ENCODE measurements around the gene TMEM175.

Gene TMEM175

DNA sequence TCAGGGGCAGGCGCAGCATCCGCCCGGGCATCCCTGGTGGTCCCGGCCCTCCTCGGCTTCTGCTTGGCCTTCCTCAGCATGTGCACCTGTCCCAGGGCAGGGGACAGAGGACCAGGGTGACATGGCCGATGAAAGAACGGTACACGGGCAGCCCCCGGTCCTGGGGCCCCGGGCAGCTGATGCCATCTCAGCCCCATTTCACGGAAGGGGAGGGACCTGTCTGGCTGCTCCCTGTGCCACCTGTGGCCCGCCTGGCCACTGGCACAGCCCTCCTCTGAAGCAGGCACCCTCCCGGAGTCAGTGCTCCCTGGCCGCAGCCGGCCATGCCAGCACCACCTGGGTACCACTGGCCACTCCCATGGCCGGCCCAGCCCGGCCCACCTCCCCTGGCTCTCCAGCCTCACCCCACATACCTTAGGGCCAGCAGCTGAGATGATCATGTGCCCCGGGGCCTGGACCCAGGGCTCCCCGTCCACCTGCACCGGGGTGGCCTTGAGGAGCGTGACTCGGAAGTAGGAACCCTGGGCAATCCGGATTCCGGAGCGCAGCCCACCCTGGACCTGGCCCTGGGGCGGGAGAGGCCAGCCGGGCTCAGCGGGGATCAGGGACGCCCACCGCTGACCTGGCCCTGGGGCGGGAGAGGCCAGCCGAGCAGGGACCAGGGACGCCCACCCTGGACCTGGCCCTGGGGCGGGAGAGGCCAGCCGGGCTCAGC is 28.5 kb downstream of the TMEM175 start:
- no peak for DNase-seq

DNA sequence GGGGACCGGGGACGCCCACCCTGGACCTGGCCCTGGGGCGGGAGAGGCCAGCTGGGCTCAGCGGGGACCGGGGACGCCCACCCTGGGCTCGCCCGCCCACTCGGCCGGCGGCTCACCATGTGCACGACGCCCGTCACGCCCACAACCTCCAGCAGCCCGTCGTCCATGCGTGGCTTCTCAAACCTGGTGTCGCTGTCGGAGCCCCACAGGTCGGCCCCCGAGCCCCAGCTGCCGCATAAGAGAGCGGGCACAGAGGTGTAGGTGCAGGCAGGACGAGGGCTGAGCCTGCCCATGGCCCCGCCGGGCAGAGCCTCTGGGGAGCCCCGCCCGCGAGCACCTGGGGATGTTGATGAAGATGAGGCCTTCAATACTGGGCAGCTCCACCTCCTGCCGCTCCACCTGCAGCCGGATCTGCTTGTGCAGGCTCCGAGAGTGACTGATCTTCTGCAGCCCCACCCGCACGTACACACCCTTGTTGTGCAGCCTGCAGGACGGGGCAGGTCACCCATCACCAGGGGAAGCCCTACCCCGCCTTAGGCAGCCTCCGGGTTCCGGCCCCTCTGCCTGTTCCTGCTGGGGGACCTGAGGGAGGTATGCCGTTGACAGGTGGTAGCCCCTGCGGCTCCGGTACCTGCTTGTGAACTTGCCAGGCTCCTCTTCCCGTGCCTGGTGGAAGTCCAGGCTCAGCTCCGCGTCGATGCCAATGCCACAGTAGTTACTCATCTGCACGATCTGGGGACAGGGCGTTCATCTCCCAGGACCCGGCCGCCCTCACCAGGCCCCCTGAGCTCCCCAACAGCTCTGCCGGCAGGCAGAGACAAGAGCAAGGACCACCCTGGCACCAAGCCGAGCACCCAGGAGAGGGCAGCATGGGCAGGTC is 29.3 kb downstream of the TMEM175 start:
- peak; percentile 53 for DNase-seq

DNA sequence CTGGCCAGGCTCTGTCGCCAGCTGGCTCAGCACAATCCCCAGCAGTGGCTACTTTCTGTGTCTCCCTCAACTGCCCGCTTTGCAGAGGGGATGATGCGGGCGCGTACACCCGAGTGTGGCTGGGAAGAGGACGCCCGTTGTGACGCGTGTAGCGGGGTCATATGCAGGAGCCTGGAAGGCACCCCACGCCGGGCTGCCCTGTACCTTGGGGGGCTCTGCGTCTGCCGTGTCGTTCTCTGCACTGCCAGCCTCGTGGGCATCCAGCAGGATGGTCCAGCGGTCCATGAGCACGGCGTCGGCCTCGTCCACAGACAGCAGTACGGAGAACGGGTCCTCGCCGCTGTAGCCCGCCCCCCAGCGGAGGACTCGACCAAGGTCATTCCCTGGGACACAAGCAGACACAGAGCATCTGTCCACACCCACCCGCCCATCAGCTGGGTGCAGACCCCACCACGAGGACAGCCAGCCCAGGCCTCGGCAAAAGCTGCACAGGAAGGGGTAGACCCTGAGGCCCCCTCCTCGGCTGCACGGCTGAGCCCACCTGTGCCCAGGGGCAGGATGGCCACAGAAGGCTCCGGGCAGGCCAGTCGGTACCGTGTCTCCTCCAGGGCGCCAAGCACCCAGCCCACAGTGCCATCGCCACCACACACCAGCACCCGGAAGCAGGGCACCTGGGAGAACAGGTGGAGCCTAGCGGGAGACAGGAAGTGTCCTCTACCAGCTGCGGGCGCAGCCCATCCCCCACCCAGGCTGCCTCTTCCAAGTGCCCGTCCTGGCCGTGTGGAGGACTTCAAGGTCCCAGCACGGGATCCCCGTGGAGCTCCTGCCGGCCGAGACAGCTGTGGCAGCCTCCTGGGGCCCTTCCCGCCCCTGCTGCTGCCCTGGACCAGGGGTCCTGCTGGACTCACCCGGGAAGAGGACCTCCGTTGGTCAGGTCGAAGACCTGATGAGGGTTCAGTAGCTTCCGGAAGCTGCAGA is 30.3 kb downstream of the TMEM175 start:
- peak; percentile 30 for DNase-seq

GRCh38 chr4:963276-964225 is 31.3 kb downstream of the TMEM175 start:
- no peak for DNase-seq

- no peak for DNase-seq
Measured at GRCh38 chr4:964346-965025, 32.2 kb downstream of the TMEM175 start.

DNA sequence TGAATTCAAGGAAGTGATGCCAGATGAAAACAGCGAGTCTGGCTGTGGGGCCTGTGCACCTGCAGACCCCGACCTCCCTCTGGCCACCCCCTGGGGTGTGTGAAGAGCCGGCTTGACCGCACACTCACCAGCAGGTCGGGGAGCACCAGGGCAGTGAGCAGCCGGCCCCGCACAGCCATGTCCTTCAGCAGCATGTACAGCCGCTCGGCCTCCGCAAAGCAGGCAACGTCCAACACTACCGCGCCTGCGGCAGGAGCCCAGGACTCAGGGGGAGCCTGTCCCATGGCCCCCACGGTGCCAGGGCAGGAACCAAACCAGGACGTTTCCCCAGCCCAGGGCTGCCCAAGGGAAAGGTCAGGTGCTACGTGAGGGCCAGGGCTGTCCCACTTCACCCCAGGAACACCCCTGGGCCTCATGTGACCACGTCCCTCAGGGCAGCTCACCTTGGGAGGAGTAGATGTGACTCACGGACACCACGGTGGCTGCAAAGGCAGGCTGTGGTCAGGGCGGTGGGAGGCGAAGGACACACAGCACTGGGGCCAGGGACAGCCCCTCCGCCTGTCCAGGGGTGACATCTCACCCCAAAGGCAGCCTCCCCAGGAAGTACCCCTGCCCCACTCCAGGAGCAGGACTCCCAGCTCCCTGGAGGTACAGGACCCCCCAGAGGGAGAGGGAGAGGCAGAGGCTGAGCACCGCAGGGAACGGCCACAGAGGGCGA is 32.9 kb downstream of the TMEM175 start:
- DNase-seq = no peak

- DNase-seq = no peak
Measured at GRCh38 chr4:965766-966134, 33.5 kb downstream of the TMEM175 start.

DNA sequence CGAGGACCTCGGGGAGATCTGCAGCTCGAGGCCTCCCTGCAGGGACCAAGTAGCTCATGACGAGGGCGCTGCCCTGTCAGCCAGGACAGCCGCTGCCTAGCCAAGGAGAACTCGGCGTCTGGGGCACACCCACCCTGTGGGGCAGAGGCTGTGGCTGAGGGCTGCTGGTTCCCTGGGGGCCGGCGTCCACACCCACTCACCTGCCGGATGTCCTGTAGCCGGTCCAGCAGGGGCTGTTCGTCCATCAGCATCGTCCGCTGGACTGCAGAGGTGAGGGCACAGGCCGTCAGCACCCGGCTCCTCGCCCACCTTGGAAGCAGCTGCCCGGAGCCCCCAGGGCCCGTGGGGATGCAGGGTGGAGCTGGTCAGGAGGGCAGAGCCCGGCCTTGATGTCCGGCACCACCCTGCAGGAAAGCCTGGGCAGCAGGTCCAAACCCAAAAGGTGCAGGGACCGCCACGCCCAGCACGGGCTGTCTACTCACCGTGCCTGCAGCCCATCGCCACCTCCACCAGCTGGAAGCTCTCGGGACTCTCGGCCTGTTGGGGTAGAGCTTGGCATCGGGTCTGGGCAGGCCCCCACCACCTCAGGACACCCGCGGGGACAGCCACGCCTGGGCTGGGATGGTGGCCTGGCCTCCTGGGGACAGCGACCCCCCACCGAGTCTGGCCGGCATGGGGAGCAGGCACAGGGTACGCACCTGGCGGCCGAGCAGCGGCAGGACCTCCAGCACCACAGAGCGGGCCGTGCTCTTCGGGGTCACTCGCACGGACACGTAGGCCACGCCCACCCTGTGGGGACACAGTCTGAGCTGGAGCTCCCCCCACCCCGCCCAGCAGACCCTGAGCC is 34.2 kb downstream of the TMEM175 start:
- DNase-seq = no peak

GRCh38 chr4:967113-968104 is 35.1 kb downstream of the TMEM175 start:
- no peak for DNase-seq

- no peak for DNase-seq
Measured at GRCh38 chr4:968221-968620, 36.0 kb downstream of the TMEM175 start.

- DNase-seq = no peak
Measured at GRCh38 chr4:968621-969394, 36.5 kb downstream of the TMEM175 start.

- no peak for DNase-seq
Measured at GRCh38 chr4:970046-970745, 37.9 kb downstream of the TMEM175 start.

- no peak for DNase-seq
Measured at GRCh38 chr4:970854-971520, 38.7 kb downstream of the TMEM175 start.

GRCh38 chr4:971666-972500 is 39.6 kb downstream of the TMEM175 start:
- DNase-seq = no peak

Data from NCI-H526 treated with DMSO at 0.1 percent for 48 hours (cell line).